HG03378 (cell line): ENCODE results near the gene PI4K2B.
"Not testable (repeated sequence)": the region's sequence is repeated elsewhere in the genome, so short reads cannot be mapped to it uniquely, and the experiment has no call there.

Experiments
- ATAC-seq: cut with Tn5 transposase; IDR thresholded peaks from one replicate; pipeline ENCODE4 v1.9.1; 2021; ENCODE audit warnings: mild to moderate bottlenecking, moderate library complexity; ENCODE audit not compliant: unreplicated experiment

PI4K2B gene

DNA sequence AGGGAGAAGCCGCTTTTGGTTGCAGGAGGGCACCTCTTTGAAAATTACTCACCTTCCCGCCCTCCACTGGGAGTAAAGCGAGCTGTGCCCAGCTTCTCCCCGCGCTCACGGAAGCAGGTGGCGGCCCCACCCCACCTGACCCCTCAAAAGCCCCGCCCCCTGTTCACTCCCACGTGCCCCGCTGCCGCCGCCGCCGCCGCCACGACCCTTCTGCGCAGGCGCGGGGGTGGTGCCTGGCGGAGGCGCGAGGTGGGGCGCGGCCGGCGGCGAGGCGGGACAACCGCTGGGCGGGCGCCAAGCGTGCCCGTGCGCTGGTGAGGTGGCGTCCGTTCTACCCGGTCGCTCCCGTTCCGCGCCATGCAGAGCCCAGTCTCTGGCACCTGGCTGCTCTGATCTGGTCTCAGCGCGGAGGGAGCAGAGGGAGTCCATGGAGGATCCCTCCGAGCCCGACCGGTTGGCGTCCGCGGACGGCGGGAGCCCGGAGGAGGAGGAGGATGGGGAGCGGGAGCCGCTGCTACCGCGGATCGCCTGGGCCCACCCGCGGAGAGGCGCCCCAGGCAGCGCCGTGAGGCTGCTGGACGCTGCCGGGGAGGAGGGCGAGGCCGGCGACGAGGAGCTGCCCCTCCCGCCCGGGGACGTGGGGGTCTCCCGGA lies at the start of gene PI4K2B:
Gene PI4K2B (plus strand): TSS at position 297 of the 653 bp plus-strand sequence. CDS start 131 bp downstream, at position 428.
- ATAC-seq = peak; percentile 44

- no peak for ATAC-seq
Observed at GRCh38 chr4:25184056-25184455, 49.8 kb upstream of the PI4K2B start.

DNA sequence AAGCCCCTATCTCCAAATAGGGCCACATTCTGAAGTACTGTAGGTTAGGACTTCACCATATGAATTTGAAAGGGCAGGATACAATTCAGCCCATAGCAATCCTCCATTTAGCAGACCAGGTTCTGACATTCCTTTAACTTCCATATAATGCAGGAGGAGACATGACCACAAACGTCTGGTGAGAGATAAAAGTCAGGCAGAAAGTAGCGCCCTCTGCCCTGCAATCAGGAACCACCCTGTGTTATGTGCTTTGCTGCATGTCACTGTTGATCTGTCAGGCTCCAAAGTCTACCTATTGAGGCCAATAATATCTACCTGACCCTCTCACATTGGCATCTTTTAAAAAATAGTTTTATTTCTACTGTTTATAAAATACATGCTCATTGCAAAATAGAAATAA lies 43.4 kb upstream of the PI4K2B start:
- no peak for ATAC-seq

GRCh38 chr4:25198713-25199112 lies 35.1 kb upstream of the PI4K2B start:
- no peak for ATAC-seq

DNA sequence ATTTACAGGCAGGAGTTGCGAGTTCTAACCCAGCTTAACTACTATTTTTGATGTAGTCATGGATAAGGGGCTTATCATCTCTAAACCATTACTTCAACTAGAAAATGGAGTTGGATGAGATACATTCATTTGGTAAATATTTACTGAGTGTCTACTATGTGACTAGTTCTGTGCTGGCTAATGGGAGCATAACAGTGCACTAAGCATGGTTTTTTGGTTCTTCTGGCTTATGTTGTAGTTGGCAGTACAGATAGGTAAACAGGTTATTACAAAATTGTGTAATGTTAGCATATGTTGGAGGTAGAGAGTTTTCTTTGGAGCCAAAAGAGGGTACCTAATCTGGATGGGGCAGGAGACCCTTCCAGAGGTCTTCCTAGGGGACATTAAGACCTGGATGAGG lies 25.8 kb upstream of the PI4K2B start:
- ATAC-seq = no peak

DNA sequence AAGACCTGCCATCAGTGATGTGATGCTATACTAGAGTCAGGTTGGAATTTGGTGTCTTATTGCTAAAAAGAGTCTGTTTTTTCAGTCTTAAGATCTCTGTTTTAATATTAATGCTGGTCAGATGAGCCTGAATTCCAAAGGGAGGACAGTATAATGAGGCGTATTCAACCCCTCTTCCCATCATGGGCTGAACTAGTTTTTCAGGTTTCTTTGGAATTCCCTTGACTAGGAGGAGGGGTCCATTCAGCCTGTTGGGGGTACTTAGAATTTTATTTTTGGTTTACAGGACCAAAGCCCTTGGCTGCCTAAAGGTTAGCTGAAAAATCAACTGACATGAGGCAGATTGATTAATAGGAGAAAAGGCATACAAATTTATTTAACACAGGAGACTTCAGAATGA lies 24.1 kb upstream of the PI4K2B start:
- no peak for ATAC-seq

DNA sequence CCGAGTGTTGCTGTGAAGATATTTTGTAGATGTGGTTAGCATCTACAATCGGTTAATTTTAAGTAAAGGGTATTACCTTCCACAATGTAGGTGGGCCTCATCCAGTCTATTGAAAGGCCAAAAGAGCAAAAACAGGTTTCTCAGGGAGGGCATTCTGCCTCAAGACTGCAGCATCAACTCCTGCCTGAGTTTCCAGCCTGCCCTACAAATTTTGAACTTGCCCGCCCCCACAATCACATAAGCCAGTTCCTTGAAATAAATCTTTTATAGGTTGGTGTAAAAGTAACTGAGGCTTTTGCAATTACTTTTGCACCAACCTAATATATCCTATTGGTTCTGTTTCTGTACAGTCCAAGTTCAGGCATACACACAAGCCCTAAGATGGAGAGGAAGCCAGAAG lies 22.1 kb upstream of the PI4K2B start:
- ATAC-seq = no peak

DNA sequence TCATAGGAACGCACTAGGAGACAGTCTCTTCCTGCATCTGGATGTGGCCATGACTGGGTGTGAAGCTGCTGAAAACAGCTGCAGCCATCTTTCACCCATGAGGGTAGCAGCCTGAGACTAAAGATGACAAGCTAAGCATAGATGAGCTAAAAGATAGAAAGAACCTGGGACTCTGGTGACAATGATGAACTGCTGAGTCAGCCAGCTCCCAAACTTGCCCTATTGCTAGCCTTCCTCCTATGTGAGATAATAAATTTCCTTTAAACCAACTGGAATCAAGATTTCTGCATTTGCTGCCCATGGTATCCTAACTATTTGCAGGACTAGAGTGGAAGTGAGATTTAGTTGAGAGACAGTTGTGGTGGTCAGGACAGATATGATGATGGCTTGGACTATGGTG lies 21.0 kb upstream of the PI4K2B start:
- ATAC-seq = no peak

DNA sequence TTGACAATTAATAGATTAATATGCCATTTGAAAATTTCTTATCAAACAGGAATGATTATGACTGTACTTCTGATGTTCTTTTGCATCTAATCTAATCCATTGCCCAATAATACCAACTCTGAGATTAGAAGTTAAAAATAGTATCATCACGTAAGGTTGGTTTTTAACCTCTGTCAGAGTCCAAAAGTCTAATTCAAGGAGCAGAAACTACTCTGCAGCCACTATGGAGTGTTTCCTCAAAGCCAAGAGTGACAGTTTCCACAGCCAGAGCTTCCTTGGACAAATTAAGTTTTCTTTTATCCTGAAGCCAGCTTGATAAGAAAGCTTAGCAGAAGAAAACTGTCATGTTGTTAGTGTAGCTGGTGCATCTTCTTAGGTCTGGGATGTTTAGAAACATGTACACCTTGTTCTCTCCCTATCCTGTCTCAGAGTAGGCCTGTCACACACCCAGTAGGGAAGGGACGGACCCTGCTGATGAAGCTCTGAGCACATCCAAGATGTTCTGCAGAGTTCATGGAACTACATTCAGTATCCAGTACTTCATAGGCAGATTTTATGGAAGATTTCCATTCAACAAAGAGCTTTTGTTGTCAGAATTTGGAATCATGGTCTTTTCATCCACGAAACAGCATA lies 20.4 kb upstream of the PI4K2B start:
- ATAC-seq = no peak

- not testable (repeated sequence) for ATAC-seq
Observed at GRCh38 chr4:25214750-25215149, 19.1 kb upstream of the PI4K2B start.

GRCh38 chr4:25215511-25215910 lies 18.3 kb upstream of the PI4K2B start:
- no peak for ATAC-seq

GRCh38 chr4:25221377-25221776 lies 12.5 kb upstream of the PI4K2B start:
- ATAC-seq = no peak

DNA sequence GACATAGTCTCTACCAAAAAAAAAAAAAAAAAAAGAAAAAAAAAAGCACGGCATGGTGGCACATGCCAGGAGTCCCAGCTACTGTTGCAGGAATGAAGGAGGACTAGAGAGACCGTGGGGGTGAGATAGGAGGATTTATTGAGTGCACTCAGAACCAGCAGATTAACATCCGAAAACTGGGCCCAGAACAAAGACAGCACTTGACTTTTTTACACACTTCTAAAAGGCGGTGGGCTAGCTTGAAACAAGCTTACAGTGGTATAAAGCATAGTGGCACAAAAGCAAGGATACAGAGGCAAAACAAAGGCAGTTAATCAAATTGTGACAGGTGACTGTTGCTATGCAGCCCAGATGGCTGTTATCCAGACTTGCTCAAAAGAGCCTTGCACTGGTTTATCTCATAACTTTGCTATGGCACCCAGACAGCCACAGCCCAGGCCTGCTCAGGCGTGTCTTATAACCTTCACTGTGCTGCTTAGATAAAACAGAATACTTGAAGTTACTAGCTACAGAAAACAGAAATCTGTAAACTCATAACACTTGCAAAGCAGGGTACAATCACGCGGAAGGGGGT lies 9.9 kb upstream of the PI4K2B start:
- no peak for ATAC-seq

GRCh38 chr4:25229804-25230203 lies 4.0 kb upstream of the PI4K2B start:
- ATAC-seq = no peak

GRCh38 chr4:25233194-25233593 lies 639 bp upstream of the PI4K2B start:
- ATAC-seq = no peak

DNA sequence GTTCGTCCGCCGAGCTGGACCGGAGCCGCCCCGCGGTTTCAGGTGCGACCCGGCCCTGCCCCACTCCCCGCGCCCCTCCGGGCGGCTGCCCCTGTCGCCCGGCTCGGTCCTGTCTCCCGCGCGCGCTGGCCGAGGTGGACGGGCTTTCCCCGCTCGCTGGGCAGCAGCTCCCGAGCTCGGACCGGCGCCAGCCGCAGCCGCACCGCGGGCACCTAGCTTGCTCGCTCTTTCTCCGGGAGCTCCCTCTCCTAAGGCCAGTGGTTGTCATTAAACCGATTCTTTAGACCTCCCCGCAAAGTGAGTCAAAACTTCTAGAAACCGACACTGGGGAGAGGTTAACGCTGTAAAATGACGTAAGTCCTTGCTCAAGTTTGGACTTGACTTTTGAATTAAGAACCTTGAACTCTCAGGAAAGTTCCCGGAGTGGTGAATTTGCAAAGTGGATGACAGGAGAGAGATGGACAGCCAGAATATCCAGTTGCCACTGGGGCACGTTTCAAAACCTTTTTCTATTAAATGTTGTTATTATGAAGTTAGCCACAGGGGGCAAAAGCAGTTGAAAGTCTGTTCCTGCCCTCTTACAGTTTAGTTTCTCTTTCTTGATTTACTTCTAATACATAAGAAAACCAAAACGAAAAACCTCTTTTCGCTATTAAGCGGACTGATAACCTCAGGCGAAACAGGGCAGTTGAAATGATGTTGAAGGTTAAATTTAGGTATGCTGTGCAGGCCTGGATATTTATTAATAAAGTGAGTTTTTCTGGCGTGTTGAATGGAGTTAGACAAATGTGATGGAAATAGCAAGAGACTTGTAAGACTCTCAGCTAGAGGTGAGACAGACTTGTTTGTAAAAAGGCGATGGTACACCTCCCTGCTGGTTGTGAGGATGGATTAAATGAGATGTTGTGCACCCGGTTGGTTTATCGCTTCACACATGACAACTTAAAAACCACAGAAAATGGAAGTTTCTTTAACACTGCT lies 847 bp downstream of the PI4K2B start:
- peak; percentile 80 for ATAC-seq

- ATAC-seq = no peak
Observed at GRCh38 chr4:25235401-25235800, 1.6 kb downstream of the PI4K2B start.

GRCh38 chr4:25236030-25236429 lies 2.2 kb downstream of the PI4K2B start:
- not testable (repeated sequence) for ATAC-seq

DNA sequence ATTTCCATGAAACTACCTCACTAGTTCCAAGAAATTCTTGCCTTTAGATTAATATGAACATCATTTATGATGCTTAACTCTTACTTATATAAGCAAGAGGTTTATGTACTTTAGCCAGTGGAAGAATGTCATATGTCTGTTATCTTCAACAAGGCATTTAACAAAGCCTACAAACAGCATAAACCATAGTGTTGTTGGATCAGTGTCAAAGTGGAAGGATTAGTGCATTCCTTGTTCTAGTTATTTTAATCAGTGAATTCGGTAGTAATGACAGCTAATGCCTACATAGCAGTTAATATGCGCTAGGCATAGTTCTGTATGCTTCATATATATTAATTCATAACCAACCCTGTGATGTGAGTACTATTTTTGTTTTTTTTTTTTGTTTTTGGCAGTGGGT lies 3.1 kb downstream of the PI4K2B start:
- ATAC-seq = no peak

DNA sequence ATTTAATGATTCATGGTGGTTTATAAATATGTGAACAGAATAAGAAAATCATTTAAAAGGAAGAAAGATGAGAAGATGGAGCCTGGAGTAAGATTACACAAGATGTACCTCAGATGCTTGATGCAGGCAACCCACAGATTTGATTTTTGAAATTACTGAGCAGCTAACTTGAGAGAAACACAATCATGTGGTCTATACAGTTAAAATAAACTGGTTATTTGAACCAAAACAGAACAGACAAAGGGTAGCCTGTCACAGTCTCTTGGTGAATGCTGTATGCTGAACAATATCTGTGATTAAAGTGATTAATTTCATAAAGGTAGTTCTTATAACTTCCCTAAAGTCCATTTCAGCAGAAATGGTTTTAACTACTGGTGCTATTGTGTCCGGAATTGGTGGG lies 4.2 kb downstream of the PI4K2B start:
- ATAC-seq = no peak

- not testable (repeated sequence) for ATAC-seq
Observed at GRCh38 chr4:25239528-25239927, 5.7 kb downstream of the PI4K2B start.
